Esophagus muscularis mucosa (tissue), 4 donors: ENCODE data around the gene TSEN54. TPM values are rescaled to one million over a fixed set of nuclear protein-coding genes. Genes with fewer than 3 reads are reported as not detected.

ENCODE experiments used
- DNase-seq: peaks from one replicate; pipeline ENCODE4 v3.0.0-alpha.2; 2017; ENCODE audit errors: extremely low spot score
- H3K27ac ChIP-seq, 4 donors: fragments of 200-600 bp; sonication (generic); replicated peaks in 1 of 4; 1 replicate in 3 of 4; 2 replicates in 1 of 4; pipeline ENCODE4 v1.5.1; 2016 to 2019; ENCODE audit warnings: mild to moderate bottlenecking in 1 of 4
- H3K27me3 ChIP-seq, 4 donors: fragments of 200-600 bp; sonication (generic); one replicate each; pipeline versions ENCODE4 v1.5.1 to v1.6.0; 2016 to 2019
- H3K36me3 ChIP-seq, 4 donors: fragments of 200-600 bp; sonication (generic); one replicate each; pipeline ENCODE4 v1.5.1; 2016 to 2019
- H3K4me1 ChIP-seq, 4 donors: fragments of 200-600 bp; sonication (generic); one replicate each; pipeline ENCODE4 v1.5.1; 2016 to 2019
- H3K4me3 ChIP-seq, 4 donors: fragments of 200-600 bp; sonication (generic); 1 replicate in 2 of 4; 2 replicates in 2 of 4; pipeline ENCODE4 v1.5.1; 2016 to 2019; ENCODE audit warnings: mild to moderate bottlenecking in 4 of 4, moderate library complexity in 1 of 4
- H3K9me3 ChIP-seq, 4 donors: fragments of 200-600 bp; sonication (generic); 1 replicate in 3 of 4; 2 replicates in 1 of 4; pipeline ENCODE4 v1.5.1; 2016 to 2019
- EP300 ChIP-seq: sonication (generic); formaldehyde crosslinking; IDR thresholded peaks from one replicate; pipeline ENCODE4 v1.6.1; 2017; ENCODE audit warnings: antibody characterized with exemption
- POLR2A ChIP-seq: fragments of 450-650 bp; IDR thresholded peaks from one replicate; pipeline ENCODE4 v1.6.1; 2017; ENCODE audit warnings: antibody characterized with exemption, moderate library complexity, mild to moderate bottlenecking, low read depth
- POLR2AphosphoS5 ChIP-seq, 2 donors: sonication (generic); formaldehyde crosslinking; IDR thresholded peaks; one replicate each; pipeline ENCODE4 v1.6.1; 2017; ENCODE audit warnings: antibody characterized with exemption in 2 of 2
- WGBS: methylation state at CpG from one replicate; pipeline ENCODE4 v1.1.5; 2018; 5-methylcytosine and 5-hydroxymethylcytosine counted together
- intact Hi-C: fragments of 100-400 bp; cut with DNase I; formaldehyde crosslinking; loops from one replicate; pipeline ENCODE4 v1.15.1; 2023
- total RNA-seq, 4 donors: library from RNA; depleted of rRNA; stranded (reverse); fragments of >200 nt; gene quantifications; one replicate each; pipeline versions ENCODE4 v1.1.0 to v1.2.1, GENCODE V29; 2016
- TF ChIP-seq, protein P1 (sequence below), 3 experiments: fragments of 200-600 bp in 2 of 3; fragments of 450-650 bp in 1 of 3; sonication (generic) in 2 of 3; IDR thresholded peaks; one replicate each; pipeline ENCODE4 v1.5.1; 2017 to 2019; ENCODE audit warnings: antibody characterized with exemption in 3 of 3, mild to moderate bottlenecking in 2 of 3, moderate library complexity in 1 of 3

TSEN54 gene
- total RNA-seq, 4 donors from 2014 or later, result 14.5 to 32.1 (median 24.1) TPM

DNA sequence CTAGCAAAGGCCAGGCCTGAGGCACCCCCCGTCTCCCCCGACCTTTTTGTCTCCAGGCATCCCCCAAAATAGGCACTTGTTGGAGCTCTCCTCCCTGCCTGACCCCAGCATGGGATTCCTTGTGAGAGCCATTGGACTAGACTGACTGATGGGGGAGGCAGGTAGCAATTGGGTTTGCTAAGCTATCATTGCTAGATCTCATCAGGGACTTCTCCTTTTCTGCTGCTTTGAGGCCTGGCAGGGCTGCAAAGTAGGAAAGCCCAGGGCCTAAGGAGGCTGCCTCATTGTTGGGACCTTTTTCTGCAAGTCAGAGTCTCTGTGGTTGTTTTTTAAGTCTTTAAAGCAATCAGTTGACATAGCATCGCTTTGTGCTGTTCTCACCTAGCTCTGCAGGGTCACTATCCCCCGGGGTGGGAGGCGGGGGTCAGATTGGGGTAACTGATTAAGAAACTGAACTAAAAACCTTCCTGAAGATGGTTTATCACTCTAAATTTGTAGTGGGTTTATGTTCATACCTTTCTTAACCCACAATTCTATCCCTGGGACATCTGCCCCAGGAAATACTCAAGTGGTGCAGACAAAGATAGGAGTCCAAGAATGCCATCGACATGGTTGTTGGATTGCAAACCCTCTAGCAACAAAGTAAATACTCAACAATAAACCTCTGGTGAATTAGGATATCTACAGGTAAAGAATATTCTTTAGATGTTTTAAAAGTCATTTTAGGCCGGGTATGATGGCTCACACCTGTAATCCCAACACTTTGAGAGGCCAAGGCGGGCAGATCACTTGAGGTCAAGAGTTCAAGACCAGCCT is 37.2 kb downstream of the TSEN54 start:
- Histone ChIP-seq H3K4me1 (peaks cover 0 to 14% (median 11%) of the 10 kb centered on the region in 4 donors), H3K27ac (no peak overlapping the region)
- 82% methylated on average over 8 of the region's 8 CpGs for WGBS

DNA sequence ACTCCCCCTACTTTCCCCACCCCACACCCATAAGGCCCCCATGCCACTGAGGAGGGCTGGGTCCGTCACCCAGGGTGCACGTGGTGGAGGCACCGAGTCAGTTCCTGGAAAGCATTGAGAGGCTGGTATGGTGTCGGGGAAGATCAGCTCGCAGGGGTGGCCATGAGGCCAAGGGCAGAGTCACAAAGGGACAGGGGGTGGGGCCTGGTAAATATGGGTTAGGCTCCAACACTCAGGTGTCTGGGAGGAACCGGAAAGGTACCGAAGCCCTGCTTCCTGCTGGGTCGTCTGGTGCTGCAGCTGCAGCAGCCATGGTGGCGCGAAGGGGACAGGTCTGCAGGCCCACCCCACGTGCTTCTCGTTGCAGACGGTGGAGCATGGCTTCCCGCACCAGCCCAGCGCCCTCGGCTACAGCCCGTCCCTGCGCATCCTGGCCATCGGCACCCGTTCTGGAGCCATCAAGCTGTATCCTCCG is 39.4 kb downstream of the TSEN54 start:
- TF ChIP-seq POLR2A, result no peak
- TF ChIP-seq, protein P1, sequence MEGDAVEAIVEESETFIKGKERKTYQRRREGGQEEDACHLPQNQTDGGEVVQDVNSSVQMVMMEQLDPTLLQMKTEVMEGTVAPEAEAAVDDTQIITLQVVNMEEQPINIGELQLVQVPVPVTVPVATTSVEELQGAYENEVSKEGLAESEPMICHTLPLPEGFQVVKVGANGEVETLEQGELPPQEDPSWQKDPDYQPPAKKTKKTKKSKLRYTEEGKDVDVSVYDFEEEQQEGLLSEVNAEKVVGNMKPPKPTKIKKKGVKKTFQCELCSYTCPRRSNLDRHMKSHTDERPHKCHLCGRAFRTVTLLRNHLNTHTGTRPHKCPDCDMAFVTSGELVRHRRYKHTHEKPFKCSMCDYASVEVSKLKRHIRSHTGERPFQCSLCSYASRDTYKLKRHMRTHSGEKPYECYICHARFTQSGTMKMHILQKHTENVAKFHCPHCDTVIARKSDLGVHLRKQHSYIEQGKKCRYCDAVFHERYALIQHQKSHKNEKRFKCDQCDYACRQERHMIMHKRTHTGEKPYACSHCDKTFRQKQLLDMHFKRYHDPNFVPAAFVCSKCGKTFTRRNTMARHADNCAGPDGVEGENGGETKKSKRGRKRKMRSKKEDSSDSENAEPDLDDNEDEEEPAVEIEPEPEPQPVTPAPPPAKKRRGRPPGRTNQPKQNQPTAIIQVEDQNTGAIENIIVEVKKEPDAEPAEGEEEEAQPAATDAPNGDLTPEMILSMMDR (IDR thresholded peaks at IDR 0.05), result no peak
- no peaks in the 10 kb centered on the region for H3K27me3 ChIP-seq
- no peaks in the 10 kb centered on the region for H3K36me3 ChIP-seq
- DNase-seq, result no peak
- H3K4me3 ChIP-seq, result no peak overlapping the region
- intact Hi-C loops, result no loop called here
- H3K27ac ChIP-seq, result no peak overlapping the region
- peaks cover 0 to 14% (median 11%) of the 10 kb centered on the region in 4 donors for H3K4me1 ChIP-seq
- WGBS, result 92% methylated on average over 20 of the region's 21 CpGs
- no peaks in the 10 kb centered on the region for H3K9me3 ChIP-seq

More for the DNA sequence above, 37.2 kb downstream of the TSEN54 start:
- no peaks in the 10 kb centered on the region for H3K9me3 ChIP-seq
- DNase-seq, result no peak
- no peak for TF ChIP-seq EP300
- no peak for TF ChIP-seq POLR2A
- TF ChIP-seq, protein P1 (IDR thresholded peaks at IDR 0.05), result no peak
- no peak for TF ChIP-seq POLR2AphosphoS5 (IDR thresholded peaks at IDR 0.05)
- intact Hi-C loops, result no loop called here
- no peaks in the 10 kb centered on the region for H3K36me3 ChIP-seq
- H3K27me3 ChIP-seq, result no peaks in the 10 kb centered on the region
- H3K4me3 ChIP-seq, result no peak overlapping the region

DNA sequence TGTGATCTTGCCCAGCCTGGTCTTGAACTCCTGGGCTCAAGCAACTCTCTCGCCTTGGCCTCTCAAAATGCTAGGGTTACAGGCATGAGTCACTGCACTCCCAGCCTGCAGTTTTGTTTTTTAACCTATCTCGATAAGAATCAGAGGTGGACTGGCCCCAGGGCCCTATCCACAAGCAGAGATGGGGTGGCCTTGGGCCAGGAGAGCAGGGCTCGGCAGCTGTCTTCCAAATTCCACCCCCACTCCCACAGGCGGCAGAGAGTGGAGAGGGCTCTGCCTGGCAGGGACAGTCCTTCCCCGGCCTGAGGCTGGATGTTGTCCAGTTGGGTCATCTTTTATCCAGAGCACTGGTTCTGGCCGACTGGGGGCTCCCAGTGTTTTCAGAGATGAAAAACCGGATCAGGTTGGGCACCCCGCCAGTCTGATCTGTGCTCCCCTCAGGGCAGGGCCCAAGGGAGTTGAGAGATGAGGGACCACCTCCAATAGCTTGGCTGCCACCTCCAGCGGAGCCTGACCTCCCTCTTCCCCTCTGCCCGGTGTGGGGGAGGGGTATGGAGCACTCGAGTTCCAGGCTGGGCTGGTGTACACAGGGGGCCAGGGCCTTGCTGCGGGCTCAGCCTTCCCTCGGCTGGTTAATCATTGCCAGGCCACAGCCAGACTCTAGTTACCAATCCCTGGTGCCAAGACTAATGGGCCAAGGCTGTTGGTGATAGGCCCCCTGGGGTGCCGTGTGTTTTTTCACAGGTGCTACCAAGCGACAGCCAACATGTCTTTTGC is 40.9 kb downstream of the TSEN54 start:
- H3K27ac ChIP-seq, result no peak overlapping the region
- intact Hi-C loops, result no loop called here
- no peaks in the 10 kb centered on the region for H3K27me3 ChIP-seq
- TF ChIP-seq POLR2A (no peak), EP300 (no peak), POLR2AphosphoS5 (IDR thresholded peaks at IDR 0.05) (no peak)
- TF ChIP-seq, protein P1 (IDR thresholded peaks at IDR 0.05), result no peak
- no peak overlapping the region for H3K4me3 ChIP-seq
- H3K36me3 ChIP-seq, result peaks cover 0 to 2% (median 0%) of the 10 kb centered on the region in 4 donors
- peaks cover 0 to 14% (median 11%) of the 10 kb centered on the region in 4 donors for H3K4me1 ChIP-seq
- DNase-seq, result no peak
- WGBS, result 53% methylated on average over 4 of the region's 15 CpGs
- no peaks in the 10 kb centered on the region for H3K9me3 ChIP-seq

DNA sequence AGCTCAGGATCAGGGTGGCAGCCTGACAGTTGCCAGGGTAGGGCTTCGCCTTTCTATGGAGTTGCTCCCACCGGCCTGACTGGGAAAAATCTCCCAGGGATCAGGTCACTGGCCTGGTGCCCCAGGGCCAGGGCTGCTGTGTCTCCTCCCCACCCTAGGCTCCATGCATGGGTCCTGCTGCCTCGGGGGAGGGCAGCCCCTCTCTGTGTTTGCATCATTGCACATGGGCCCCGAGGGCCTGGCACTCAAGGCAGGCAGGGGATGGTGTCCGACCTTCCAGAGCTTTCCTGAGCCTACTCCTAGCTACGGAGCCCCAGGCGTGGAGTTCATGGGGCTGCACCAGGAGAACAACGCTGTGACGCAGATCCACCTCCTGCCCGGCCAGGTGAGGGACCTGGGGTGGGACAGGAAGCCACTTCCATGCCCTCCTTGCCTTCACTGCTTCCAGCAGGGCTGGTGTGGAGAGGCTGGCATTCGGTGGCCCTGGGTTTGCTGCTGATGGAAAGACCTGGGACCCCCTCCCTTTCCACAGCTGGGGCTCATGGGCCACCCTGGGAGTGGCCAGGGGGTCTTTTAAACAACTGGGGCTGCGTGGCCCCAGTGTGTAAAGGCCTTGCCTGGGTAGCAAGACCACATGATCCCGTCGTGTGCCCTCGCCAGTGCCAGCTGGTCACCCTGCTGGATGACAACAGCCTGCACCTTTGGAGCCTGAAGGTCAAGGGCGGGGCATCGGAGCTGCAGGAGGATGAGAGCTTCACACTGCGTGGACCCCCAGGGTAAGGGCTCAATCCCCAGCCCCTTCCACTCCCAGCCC is 41.7 kb downstream of the TSEN54 start:
- no peak for DNase-seq
- H3K4me1 ChIP-seq, result peaks cover 0 to 8% (median 6%) of the 10 kb centered on the region in 4 donors
- 93% methylated on average over 8 of the region's 18 CpGs for WGBS
- no peak overlapping the region for H3K27ac ChIP-seq
- intact Hi-C loops, result no loop called here
- H3K4me3 ChIP-seq, result no peak overlapping the region
- H3K27me3 ChIP-seq, result no peaks in the 10 kb centered on the region
- peaks cover 0 to 4% (median 2%) of the 10 kb centered on the region in 4 donors for H3K36me3 ChIP-seq
- no peaks in the 10 kb centered on the region for H3K9me3 ChIP-seq
- TF ChIP-seq POLR2A, result no peak
